Measurements from ENCODE around the gene LRRC36. TPM values are rescaled to one million over a fixed set of nuclear protein-coding genes. Genes with fewer than 3 reads are reported as not detected.

Gene LRRC36
- total and polyA plus RNA-seq, 9 of the 15 experiments (the other 6 are each of a cell fraction or from before 2014, with no cell fraction given) = 0.09 to 0.40 (median 0.17) TPM; not detected in 1

DNA sequence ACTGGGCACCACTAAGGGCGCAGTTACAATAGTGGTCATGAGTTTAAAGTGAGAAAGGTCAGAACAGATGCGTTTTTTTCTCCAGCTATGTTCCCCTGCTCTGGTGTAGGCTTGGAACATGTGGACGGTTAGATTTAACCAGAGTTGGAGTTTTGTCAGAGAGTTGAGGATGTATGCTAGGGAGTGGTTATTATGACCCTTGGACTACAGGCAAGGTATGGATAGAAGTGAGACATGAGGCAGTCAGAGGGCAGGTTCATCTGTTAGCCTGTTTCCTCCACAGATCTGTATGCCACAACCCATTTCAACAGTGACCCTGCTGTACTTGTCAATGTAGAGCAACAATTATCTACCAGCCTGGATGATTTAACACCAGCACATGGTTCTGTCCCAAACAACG, 44.0 kb downstream of the LRRC36 start:
- Histone ChIP-seq H3K36me3 (ENCODE audit: control insufficient read depth, insufficient read depth, low read length) (no peaks in the 10 kb centered on the region), H3K79me2 (ENCODE audit: control insufficient read depth, insufficient read depth, low read length) (no peaks in the 10 kb centered on the region), H3K4me3 (no peak overlapping the region), H4K20me1 (replicated peaks; ENCODE audit: control insufficient read depth, insufficient read depth, low read length) (no peaks in the 10 kb centered on the region), H3K27ac (ENCODE audit: extremely low read depth, low read depth, low read length) (no peak overlapping the region), H3K9me1 (ENCODE audit: control insufficient read depth, insufficient read depth, low read length) (no peaks in the 10 kb centered on the region), H3K4me2 (ENCODE audit: insufficient read depth, low read length) (no peak overlapping the region), H3K9me3 (replicated peaks; ENCODE audit: control insufficient read depth, insufficient read depth, low read depth, low read length) (no peaks in the 10 kb centered on the region), H3K9ac (ENCODE audit: insufficient read depth in 1 of 2, low read depth in 2 of 2, low read length in 2 of 2) (no peak overlapping the region), H3K4me1 (replicated peaks in 1 of 2; ENCODE audit: control insufficient read depth in 2 of 2, insufficient read depth in 2 of 2, low read length in 2 of 2) (no peaks in the 10 kb centered on the region), H3K27me3 (ENCODE audit: control insufficient read depth in 2 of 2, insufficient read depth in 2 of 2, low read length in 2 of 2) (peaks cover 12 to 24% of the 10 kb centered on the region in 2 experiments; a peak in 4 of 5 replicates), H2AFZ (ENCODE audit: low read depth, low read length) (no peak overlapping the region)
- in situ Hi-C loops (cut with MboI) = no loop called here
- DNase-seq (ENCODE audit: extremely low read depth in 1 of 4, low spot score in 3 of 4) = no peak
- POLR2A ChIA-PET = interaction anchor here (0.6 kb wide), 1 partner anchor 8 kb away, joined by 3 read pairs; no protein-coding TSS in a partner anchor
- no peak for ATAC-seq
- intact Hi-C loops (cut with micrococcal nuclease) = no loop called here
- 0% methylated on average over 4 of the region's 4 CpGs for WGBS (ENCODE audit: insufficient coverage, low coverage, missing lambda C conversion rate)
- CTCF ChIA-PET (ENCODE audit: low intra/inter-chr PET ratio) = no interaction called here
- no peak for FAIRE-seq
- BruUV-seq (replicated peaks) = no TSS peak
- TF ChIP-seq, protein P1, sequence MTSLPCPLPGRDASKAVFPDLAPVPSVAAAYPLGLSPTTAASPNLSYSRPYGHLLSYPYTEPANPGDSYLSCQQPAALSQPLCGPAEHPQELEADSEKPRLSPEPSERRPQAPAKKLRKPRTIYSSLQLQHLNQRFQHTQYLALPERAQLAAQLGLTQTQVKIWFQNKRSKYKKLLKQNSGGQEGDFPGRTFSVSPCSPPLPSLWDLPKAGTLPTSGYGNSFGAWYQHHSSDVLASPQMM (CRISPR knock-in tag; IDR thresholded peaks at IDR 0.05) = no peak
- no peak for TF ChIP-seq KLF1 (tag; IDR thresholded peaks at IDR 0.05)
- no peak for TF ChIP-seq PCBP1 (IDR thresholded peaks at IDR 0.05; ENCODE audit: low read depth, low read length, poor library complexity, severe bottlenecking)
- no peak for TF ChIP-seq TBP (optimal IDR thresholded peaks at IDR 0.05; ENCODE audit: low read depth, low read length)
- no peak for TF ChIP-seq HMG20B (CRISPR knock-in tag; IDR thresholded peaks at IDR 0.05)

DNA sequence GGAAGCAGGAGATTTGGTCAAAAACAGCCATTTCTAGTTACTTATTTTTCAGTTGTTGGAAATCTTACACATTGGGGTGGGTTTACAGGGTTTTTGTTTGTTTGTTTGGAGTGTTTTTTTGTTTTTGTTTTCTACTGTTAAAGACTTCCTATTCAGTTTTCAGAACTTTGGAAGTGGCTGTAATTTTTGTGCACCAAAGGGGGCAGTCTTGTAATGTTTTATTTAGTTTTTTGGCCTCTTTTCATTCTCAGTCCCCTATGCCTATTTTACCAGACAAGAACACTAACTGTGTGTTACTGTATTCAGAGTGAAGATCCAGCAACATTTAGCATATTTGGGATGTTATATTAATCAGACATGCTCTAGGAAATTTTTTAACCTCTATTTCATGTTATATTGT, 46.0 kb downstream of the LRRC36 start:
- DNase-seq (ENCODE audit: extremely low read depth in 1 of 4, low spot score in 3 of 4) (peak in 1 of 4 experiments; percentile 33), FAIRE-seq (peak; percentile 37), ATAC-seq (peak; percentile 61)
- no peak overlapping the region for H3K4me2 ChIP-seq (ENCODE audit: insufficient read depth, low read length)
- H3K9ac ChIP-seq (ENCODE audit: insufficient read depth in 1 of 2, low read depth in 2 of 2, low read length in 2 of 2) = no peak overlapping the region
- H3K27ac ChIP-seq (ENCODE audit: extremely low read depth, low read depth, low read length) = no peak overlapping the region
- H3K9me3 ChIP-seq (replicated peaks; ENCODE audit: control insufficient read depth, insufficient read depth, low read depth, low read length) = no peaks in the 10 kb centered on the region
- POLR2A ChIA-PET = interaction anchor here (0.7 kb wide), 1 partner anchor 55 kb away, joined by 3 read pairs; no protein-coding TSS in a partner anchor
- no TSS peak for BruUV-seq (replicated peaks)
- peaks cover 18 to 23% of the 10 kb centered on the region in 2 experiments for H3K27me3 ChIP-seq (ENCODE audit: control insufficient read depth in 2 of 2, insufficient read depth in 2 of 2, low read length in 2 of 2)
- H2AFZ ChIP-seq (ENCODE audit: low read depth, low read length) = peak overlapping the region; percentile 46; the same call in 1 of the 2 replicates
- no peak overlapping the region for H3K4me3 ChIP-seq
- no peaks in the 10 kb centered on the region for H3K9me1 ChIP-seq (ENCODE audit: control insufficient read depth, insufficient read depth, low read length)
- no peaks in the 10 kb centered on the region for H3K36me3 ChIP-seq (ENCODE audit: control insufficient read depth, insufficient read depth, low read length)
- CTCF ChIA-PET (ENCODE audit: low intra/inter-chr PET ratio) = interaction anchor here (0.6 to 1.6 kb wide), 4 partner anchors 21 to 149 kb away, joined by 3 to 6 read pairs (median 4); partner anchors contain the start of genes PLEKHG4 and TPPP3
- intact Hi-C loops (cut with micrococcal nuclease) = no loop called here
- no peaks in the 10 kb centered on the region for H3K4me1 ChIP-seq (replicated peaks in 1 of 2; ENCODE audit: control insufficient read depth in 2 of 2, insufficient read depth in 2 of 2, low read length in 2 of 2)
- H4K20me1 ChIP-seq (replicated peaks; ENCODE audit: control insufficient read depth, insufficient read depth, low read length) = no peaks in the 10 kb centered on the region
- H3K79me2 ChIP-seq (ENCODE audit: control insufficient read depth, insufficient read depth, low read length) = no peaks in the 10 kb centered on the region
- in situ Hi-C loops (cut with MboI) = no loop called here
- TF ChIP-seq, protein P2, sequence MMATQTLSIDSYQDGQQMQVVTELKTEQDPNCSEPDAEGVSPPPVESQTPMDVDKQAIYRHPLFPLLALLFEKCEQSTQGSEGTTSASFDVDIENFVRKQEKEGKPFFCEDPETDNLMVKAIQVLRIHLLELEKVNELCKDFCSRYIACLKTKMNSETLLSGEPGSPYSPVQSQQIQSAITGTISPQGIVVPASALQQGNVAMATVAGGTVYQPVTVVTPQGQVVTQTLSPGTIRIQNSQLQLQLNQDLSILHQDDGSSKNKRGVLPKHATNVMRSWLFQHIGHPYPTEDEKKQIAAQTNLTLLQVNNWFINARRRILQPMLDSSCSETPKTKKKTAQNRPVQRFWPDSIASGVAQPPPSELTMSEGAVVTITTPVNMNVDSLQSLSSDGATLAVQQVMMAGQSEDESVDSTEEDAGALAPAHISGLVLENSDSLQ (IDR thresholded peaks at IDR 0.05) = 0 out of 2 replicates have a peak, but pooled peaks have one; percentile 21
- TF ChIP-seq, protein P3, sequence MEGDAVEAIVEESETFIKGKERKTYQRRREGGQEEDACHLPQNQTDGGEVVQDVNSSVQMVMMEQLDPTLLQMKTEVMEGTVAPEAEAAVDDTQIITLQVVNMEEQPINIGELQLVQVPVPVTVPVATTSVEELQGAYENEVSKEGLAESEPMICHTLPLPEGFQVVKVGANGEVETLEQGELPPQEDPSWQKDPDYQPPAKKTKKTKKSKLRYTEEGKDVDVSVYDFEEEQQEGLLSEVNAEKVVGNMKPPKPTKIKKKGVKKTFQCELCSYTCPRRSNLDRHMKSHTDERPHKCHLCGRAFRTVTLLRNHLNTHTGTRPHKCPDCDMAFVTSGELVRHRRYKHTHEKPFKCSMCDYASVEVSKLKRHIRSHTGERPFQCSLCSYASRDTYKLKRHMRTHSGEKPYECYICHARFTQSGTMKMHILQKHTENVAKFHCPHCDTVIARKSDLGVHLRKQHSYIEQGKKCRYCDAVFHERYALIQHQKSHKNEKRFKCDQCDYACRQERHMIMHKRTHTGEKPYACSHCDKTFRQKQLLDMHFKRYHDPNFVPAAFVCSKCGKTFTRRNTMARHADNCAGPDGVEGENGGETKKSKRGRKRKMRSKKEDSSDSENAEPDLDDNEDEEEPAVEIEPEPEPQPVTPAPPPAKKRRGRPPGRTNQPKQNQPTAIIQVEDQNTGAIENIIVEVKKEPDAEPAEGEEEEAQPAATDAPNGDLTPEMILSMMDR (IDR thresholded peaks at IDR 0.05 in 2 of 3, conservative IDR thresholded peaks at IDR 0.05 in 1 of 3; ENCODE audit: insufficient read depth in 2 of 3, low read depth in 1 of 3, low read length in 3 of 3) = peak in 2 of 3 experiments; percentile 42 to 70; a peak in 4 of 6 replicates
- TF ChIP-seq, protein P4, sequence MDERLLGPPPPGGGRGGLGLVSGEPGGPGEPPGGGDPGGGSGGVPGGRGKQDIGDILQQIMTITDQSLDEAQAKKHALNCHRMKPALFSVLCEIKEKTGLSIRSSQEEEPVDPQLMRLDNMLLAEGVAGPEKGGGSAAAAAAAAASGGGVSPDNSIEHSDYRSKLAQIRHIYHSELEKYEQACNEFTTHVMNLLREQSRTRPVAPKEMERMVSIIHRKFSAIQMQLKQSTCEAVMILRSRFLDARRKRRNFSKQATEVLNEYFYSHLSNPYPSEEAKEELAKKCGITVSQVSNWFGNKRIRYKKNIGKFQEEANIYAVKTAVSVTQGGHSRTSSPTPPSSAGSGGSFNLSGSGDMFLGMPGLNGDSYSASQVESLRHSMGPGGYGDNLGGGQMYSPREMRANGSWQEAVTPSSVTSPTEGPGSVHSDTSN (CRISPR knock-in tag; IDR thresholded peaks at IDR 0.05; ENCODE audit: low read depth) = no peak
- TF ChIP-seq, protein P4 (tag; conservative IDR thresholded peaks at IDR 0.05; ENCODE audit: low read depth) = peak; percentile 29; the same call in 1 of the 2 replicates

All from K562 (cell line).